ENCODE results near the gene ADAMTS9. TPM values are rescaled to one million over a fixed set of nuclear protein-coding genes. Genes with fewer than 3 reads are reported as not detected.

Gene ADAMTS9
- total and polyA plus RNA-seq, 7 donors = 1.2 to 61.6 (median 16.1) TPM

GRCh38 chr3:64644483-64644882, 43.3 kb downstream of the ADAMTS9 start:
- DNase-seq = no peak
- intact Hi-C loops (cut with DNase I) = no loop called here
- H3K27ac ChIP-seq = peak overlapping the region in 2 of 4 donors; percentile 31 to 65
- no peaks in the 10 kb centered on the region for H3K9me3 ChIP-seq
- H3K36me3 ChIP-seq = peaks cover 0 to 11% (median under 1%) of the 10 kb centered on the region in 4 donors
- no peak overlapping the region for H3K4me3 ChIP-seq
- H3K27me3 ChIP-seq = no peaks in the 10 kb centered on the region
- peaks cover 0 to 35% (median 27%) of the 10 kb centered on the region in 4 donors for H3K4me1 ChIP-seq
- TF ChIP-seq POLR2A (IDR thresholded peaks at IDR 0.05) (no peak), EP300 (IDR thresholded peaks at IDR 0.05) (no peak), CTCF (IDR thresholded peaks at IDR 0.05) (no peak), POLR2AphosphoS5 (IDR thresholded peaks at IDR 0.05) (no peak)
- 92 to 96% methylated on average over 3 of the region's 3 CpGs for WGBS, 2 donors

- peak overlapping the region in 3 of 4 donors; percentile 75 to 81 (median 77) for H3K27ac ChIP-seq
- TF ChIP-seq POLR2AphosphoS5 (IDR thresholded peaks at IDR 0.05) (peak in 1 of 4 donors; percentile 3), CTCF (IDR thresholded peaks at IDR 0.05) (no peak)
- H3K4me3 ChIP-seq = peak overlapping the region in 3 of 4 donors; percentile 11 to 30 (median 15)
- intact Hi-C loops (cut with DNase I) = no loop called here
- H3K27me3 ChIP-seq = no peaks in the 10 kb centered on the region
- DNase-seq = no peak
- 9 to 59% methylated on average over 18 of the region's 18 CpGs for WGBS, 2 donors
- H3K9me3 ChIP-seq = no peaks in the 10 kb centered on the region
- H3K4me1 ChIP-seq = peaks cover 0 to 25% (median 19%) of the 10 kb centered on the region in 4 donors
- peaks cover 0 to 5% (median 0%) of the 10 kb centered on the region in 4 donors for H3K36me3 ChIP-seq
Observed at GRCh38 chr3:64642327-64643151, 45.3 kb downstream of the ADAMTS9 start.

GRCh38 chr3:64638981-64639481, 48.8 kb downstream of the ADAMTS9 start:
- intact Hi-C loops (cut with DNase I) = no loop called here
- Histone ChIP-seq H3K4me3 (no peak overlapping the region), H3K27me3 (no peaks in the 10 kb centered on the region), H3K36me3 (peaks cover 0 to 10% (median 0%) of the 10 kb centered on the region in 4 donors), H3K9me3 (no peaks in the 10 kb centered on the region), H3K4me1 (peaks cover 0 to 18% (median 9%) of the 10 kb centered on the region in 4 donors), H3K27ac (no peak overlapping the region)
- 86 to 87% methylated on average over 3 of the region's 3 CpGs for WGBS, 2 donors
- no peak for DNase-seq
- TF ChIP-seq CTCF (IDR thresholded peaks at IDR 0.05) (no peak), POLR2AphosphoS5 (IDR thresholded peaks at IDR 0.05) (no peak), POLR2A (IDR thresholded peaks at IDR 0.05) (no peak), EP300 (IDR thresholded peaks at IDR 0.05) (no peak)

GRCh38 chr3:64638511-64638910, 49.3 kb downstream of the ADAMTS9 start:
- intact Hi-C loops (cut with DNase I) = no loop called here
- WGBS, 2 donors = 60 to 68% methylated on average over 3 of the region's 3 CpGs
- no peak for DNase-seq
- Histone ChIP-seq H3K27me3 (no peaks in the 10 kb centered on the region), H3K27ac (no peak overlapping the region), H3K9me3 (no peaks in the 10 kb centered on the region), H3K4me3 (no peak overlapping the region), H3K36me3 (peaks cover 0 to 16% (median 0%) of the 10 kb centered on the region in 4 donors), H3K4me1 (peaks cover 0 to 18% (median 9%) of the 10 kb centered on the region in 4 donors)
- TF ChIP-seq POLR2AphosphoS5 (IDR thresholded peaks at IDR 0.05) (no peak), POLR2A (IDR thresholded peaks at IDR 0.05) (no peak), CTCF (IDR thresholded peaks at IDR 0.05) (no peak), EP300 (IDR thresholded peaks at IDR 0.05) (no peak)

Data from sigmoid colon (tissue), 7 donors.